CD4-positive, alpha-beta T cell treated with Interleukin-21 for 1 hour (primary cell): ENCODE data around the gene TOMM40L.
A peak's percentile ranks its signal among the peaks of the same experiment; 100 is the strongest.
"Not testable (repeated sequence)": the region's sequence is repeated elsewhere in the genome, so short reads cannot be mapped to it uniquely, and the experiment has no call there.

Experiments used
- DNase-seq: peaks from one replicate; pipeline ENCODE4 v3.0.0-alpha.2; 2020

The TOMM40L gene

DNA sequence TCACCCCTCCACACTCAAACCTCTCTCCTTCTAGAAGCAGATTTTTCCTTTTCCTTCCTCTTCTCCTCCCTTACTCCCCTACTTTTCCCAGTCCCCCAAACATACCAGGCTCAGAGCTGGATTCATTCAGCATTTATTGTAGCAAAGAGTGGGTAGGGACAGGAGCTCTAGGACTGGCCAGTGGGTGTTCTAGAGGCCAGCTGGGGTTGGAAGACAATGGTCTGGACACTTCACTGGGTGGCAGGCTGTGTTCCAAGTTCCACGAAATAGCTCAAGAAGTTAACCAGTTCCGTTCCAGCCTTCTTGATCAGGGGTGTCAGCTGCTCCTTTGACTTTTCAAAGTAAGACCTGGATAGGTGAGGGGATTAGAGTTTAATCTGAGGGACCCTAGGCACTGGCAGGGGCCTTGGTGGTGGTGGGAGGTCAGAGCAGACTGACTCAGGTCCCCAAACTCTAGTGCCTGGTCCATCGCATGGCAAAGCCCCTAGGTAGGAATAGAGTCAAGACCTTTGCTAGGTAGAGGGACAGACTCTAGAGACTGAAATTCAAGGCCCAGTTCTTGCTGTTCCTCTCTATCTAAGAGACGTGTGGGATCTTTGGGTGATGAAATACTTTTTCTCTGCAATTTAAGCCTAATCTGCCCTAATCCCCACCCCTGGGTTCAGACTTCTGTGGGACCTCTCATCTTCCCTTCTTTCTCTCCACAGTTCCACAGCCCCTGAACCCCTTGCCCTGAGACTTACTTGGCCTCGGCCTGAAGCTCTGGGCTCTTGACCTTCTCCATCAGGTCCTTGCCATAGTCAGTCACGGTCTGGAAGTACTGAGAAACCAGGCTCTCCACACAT is 3.5 kb upstream of the TOMM40L start:
- DNase-seq: no peak

DNA sequence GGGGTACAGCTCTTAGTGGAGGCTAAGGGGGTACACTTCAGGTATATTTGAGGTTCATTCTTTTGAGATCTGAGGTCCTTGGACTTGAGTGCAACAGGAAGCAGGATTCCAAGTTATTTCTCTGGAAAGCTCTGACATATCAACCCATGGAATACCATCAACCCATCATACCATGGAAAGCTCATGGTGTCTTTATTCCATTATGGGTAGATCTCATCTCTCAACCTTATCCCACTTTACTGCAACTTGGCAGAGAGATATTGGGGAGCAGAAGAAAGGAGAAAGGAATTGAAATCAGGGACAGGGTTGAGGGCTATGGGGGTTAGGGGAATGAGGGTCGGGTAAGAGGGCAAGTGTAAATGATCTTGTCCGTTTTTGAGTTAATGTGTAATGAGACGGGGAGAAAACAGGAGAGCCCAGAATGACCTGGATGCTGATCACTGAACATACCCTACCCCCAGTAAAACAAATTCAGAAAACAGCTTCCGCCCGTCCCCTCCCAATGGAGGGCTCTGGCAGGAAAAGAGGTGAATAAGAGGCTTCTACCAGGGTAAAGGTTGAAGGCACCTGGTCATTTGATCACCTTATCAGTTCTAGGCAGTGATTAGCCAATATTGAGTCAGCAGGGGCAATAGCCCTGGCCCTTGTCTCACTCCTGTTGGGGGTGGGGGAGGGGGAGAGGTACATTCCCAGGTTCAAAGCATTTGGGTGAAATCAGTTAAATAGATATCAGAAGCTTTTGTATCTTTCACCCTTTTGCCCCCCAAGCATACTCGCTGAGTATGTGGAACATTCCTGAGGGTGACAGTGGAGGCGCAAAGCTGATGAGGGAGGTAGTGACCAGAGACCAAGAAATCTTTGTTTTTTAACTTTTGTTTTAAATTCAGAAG is 1.8 kb upstream of the TOMM40L start:
- no peak for DNase-seq

DNA sequence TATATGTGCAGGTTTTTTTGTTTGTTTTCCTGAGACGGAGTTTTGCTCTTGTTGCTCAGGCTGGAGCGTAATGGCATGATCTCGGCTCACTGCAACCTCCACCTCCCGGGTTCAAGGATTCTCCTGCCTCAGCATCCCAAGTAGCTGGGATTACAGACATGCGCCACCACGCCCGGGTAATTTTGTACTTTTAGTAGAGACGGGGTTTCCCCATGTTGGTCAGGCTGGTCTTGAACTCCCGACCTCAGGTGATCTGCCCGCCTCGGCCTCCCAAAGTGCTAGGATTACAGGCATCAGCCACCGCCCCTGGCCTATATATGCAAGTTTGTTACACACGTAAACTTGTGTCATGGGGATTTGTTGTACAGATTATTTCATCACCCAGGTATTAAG is 1.2 kb upstream of the TOMM40L start:
- not testable (repeated sequence) for DNase-seq

DNA sequence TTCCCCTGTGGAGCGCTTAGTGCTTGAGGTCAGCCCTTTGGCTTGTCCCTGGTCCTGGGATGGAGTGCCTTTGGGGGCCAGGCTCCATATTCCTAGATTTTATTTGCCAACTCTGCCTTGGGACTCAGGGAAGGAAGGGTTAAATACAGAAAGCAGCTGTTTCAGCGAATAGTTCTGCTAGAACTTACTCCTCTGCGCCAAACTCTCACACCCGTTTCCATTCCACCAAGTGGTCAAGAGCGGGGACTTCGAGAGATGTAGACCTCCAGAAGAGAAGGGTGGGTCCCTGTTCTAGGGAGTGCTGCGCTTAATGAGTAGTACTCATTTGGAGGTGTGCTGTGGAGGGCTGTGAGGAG is 704 bp upstream of the TOMM40L start:
- no peak for DNase-seq

DNA sequence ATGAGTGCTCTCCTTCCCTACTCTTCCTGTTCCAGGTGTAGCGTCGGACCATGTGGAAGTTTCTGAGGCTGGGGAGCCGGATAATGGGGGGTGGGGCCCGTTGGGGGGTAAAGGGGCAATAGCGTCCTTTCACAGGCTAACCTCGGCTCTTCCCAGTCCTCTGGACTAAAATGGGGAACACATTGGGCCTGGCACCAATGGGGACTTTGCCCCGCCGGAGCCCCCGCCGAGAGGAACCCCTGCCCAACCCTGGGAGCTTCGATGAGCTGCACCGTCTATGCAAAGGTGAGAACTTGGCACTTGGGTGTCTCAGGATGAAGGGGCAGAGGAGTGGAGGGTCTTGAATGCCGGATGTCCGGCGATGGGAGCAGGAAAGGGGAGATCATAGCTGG is 456 bp downstream of the TOMM40L start:
- no peak for DNase-seq

DNA sequence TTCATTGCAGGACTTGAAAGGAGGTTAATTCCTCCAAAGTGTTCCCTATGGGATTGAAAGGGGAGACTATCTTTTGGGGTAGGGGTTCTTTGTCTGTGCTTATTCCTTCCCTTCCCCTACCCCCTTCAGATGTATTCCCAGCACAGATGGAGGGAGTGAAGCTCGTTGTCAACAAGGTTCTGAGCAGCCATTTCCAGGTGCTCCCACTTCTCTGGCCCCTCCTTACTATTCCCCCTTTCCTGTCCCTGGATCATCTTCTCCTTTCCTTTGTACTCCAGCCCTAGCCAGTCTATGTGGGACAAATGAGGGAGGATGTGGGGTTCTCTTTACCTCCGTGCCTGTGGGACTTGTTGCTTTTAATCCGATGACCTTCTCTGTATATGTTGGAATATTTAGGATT is 899 bp downstream of the TOMM40L start:
- no peak for DNase-seq

DNA sequence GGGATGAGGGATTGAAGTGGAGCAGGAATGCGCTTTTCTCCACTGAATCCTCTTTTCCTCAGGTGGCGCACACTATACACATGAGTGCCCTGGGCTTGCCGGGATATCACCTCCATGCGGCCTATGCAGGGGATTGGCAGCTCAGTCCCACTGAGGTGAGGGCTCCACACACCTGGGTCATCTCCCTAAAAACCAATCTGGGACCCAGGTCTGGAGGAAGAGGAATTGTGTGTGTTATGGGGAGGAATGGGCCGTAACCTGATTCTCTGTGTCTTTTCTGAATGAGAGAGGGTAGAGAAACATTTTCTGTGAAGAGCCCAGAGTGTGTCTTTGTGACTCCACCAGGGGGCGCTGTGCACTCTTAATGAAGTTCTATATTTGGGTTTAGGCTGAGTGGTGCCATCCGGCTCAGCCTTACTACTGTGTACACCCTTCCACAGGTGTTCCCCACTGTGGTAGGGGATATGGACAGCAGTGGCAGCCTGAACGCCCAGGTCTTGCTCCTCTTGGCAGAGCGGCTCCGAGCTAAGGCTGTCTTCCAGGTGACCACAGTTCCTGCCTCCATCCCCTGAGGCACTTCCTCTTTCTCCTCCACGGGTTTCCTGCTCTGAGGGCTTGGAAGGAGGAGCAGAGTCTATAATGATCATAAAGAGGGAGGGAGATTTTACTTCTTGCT is 1.5 kb downstream of the TOMM40L start:
- peak; percentile 88 for DNase-seq

DNA sequence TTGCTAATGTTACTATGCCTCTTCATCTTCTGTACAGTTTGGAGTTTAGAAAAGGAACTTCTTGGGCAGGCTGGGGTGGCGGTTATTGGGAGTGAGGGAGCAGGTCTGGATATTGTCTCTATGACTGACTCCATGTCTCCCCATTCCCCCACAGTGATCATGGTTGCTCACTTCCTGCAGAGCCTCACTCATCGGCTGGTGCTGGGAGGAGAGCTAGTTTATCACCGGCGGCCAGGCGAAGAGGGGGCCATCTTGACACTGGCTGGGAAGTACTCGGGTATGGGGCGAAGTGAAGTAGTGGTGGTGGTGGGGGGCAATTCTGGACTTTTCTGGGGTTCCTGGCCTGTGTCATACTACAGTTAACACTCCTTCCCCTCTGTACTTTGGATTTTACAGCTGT is 2.2 kb downstream of the TOMM40L start:
- no peak for DNase-seq

DNA sequence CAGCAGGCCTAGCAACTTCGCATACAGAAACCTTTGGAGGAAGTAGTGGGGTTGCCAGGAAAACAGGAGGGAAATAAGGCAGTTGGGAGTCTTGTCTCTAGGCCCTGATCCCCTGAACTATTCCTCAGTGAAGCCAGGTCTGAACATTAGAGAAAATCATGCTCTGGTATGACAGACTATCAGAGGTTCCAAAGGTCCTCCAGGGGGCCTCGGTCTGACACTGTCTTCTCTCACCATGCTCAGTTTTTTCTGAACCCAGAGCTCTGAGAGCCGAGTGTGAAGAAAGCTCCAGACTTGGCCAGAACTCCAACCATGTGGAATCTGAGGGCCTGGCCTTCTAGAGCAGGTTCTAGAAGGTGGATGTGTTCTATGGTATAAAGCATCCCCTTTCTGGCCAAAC is 4.0 kb downstream of the TOMM40L start:
- DNase-seq: no peak

DNA sequence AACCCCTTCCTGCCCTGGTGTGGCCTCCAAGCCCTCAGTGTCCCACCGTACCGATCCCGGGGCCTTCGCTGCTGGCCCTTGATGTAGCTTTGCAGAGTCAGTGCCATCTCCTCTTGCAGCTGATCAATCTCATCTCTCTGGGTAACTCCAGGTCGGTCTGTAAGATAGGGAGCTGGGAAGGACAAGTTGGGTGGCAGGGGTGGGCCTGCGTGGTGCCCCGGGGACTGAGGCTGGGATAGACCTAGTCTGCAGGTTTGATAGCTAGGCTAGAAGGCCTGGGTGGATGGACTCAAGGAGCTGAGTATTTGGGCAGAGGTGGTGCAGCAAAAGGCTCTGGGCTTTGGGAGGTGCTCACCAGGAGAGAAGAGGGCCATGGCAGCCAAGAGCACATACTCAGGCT is 4.9 kb downstream of the TOMM40L start:
- no peak for DNase-seq

DNA sequence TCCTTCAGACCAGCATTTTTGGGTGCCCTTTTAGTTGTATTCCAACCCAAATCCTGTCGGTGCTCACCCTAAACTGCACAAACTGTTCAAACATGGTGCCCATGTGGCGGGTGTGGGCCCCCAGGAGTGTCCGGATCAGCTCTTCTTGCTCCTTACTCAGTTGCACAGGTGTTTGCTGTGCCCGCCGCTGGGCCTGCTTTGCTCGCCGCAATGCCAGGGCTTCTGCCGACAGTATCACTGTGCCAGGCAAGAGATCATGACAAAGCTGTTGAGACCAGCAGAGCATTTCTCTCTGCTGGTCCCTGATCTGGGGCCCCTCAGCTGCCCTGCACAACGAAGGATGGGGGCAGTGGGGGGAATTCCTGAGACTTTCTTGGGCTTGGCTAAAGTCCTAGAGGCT is 7.2 kb downstream of the TOMM40L start:
- no peak for DNase-seq

DNA sequence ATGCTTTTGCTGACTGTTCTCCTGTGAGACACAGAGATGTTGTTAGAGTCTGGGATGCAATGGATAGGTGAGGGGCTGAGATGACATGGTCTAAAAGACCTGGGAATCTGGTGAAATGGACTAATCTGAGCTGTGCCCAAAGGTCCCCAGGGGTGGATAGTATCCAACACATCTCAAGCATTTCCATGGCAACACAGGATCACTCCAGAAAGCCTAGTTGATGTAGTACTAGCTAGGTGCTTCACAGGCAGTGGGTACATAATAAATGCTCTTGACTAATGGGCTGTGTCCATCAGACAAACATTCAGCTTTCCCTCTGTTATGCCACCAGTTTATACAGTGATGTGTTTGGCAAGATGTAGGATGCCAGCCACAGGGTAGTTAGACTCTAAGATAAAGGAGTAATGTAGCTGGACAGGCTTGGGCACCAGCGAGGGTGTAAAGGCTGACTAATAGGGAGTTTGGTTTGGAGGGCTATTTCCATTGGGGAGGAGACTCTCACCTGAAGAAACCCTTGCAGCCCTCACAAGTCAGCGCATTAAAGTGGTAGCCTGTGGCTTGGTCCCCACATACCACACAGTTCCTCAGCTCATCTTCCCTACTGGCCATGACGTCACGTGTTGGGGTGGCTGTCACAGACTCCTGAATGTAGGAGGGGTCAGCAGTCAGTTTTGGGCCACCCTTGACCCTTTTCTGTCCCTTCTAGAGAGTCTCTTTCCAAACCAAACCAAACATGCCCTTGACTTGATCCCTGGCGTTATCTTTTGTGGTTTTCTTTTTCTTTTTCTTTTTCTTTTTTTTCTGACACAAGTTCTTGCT is 10.3 kb downstream of the TOMM40L start:
- no peak for DNase-seq

DNA sequence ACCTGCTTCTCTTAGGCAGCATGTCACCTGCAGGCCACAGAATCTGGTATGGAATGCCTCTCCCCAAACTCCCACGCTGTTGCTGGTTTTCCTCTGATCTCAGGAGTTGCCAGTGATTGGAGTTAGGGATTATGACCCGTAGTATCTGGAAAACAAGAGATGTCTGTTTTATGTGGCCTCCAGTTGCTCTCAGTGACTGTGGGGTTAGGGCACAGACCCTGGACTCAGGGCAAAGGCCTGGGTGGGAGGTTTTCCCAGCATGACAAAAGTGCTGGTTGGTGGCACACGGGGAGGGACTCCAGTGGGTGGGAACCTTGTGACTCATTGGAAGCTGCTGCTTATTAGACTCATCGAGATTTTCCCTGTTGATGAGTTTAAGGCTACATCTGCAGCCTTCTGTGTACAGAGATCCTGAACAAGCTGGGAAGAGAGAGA is 12.2 kb downstream of the TOMM40L start, which contains the start of gene NR1I3:
TSS of gene NR1I3 (minus strand) at position 165 of the 435 bp plus-strand sequence. CDS start 1,638 bp downstream, outside the sequence.
- DNase-seq: no peak

DNA sequence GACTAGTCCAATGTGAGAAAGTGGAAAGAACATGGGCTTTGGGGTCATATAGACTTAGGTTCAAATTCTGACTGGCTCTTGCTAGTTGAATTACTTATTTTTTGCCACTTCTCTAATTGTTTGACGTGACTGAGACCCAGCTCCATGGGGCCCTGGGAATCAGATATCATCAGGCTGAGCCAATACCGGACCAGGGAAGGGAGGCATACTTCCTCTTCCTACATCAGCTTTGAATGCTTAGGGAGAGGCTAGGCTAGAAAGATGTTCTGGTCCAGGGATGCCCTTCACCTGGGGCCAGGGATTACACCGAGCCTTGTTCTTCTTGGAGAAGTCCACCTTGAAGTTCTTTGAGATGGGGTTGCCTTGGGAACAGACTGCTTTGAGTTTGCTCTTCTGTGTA is 15.8 kb downstream of the TOMM40L start:
- DNase-seq: no peak

DNA sequence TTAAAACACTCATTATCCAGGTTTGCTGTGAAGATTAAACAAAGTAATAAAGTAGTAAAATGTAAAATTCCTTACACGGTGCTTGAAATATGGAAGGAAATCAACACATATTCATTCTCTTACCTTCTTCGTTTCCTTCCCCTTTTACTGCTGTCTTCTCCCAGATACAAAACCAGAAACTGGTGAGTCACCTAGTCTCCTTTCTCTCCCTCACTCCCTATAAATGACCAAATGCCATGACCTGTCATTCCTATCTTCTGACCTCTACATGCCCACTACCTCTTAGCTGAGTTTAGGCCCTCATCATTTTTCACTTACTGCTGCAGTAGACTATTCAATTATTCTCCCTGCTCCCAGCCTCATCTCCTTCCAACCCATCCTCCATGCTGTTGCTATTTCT is 16.5 kb downstream of the TOMM40L start:
- no peak for DNase-seq

DNA sequence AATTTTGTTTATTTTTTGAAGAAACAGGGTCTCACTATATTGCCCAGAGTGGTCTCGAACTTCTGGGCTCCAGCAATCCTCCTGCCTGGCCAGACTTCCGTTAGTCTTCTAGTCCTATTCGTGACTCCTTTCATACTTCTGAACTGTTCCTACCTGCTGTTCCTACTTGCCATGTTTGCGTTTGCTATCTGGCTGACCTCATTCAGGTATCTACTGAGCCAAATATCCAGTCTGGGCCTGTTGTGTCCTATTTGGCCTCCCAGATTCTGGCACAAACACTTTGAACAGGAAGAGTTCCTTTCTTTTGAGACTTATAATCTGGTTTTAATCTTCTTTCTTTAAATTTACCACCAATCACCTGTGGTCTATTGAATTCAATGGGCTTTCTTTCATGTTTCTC is 19.0 kb downstream of the TOMM40L start:
- DNase-seq: no peak

DNA sequence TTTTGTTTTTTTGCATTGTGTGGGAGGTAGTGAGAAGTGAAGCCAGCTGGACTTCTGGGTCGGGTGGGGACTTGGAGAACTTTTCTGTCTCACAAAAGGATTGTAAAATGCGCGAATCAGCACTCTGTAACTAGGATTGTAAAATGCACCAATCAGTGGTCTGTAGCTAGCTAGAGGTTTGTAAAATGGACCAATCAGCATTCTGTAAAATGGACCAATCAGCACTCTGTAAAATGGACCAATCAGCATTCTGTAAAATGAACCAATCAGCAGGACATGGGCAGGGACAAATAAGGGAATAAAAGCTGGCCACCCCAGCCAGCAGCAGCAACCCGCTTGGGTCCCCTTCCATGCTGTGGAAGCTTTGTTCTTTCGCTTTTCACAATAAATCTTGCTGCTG is 24.2 kb downstream of the TOMM40L start:
- not testable (repeated sequence) for DNase-seq

DNA sequence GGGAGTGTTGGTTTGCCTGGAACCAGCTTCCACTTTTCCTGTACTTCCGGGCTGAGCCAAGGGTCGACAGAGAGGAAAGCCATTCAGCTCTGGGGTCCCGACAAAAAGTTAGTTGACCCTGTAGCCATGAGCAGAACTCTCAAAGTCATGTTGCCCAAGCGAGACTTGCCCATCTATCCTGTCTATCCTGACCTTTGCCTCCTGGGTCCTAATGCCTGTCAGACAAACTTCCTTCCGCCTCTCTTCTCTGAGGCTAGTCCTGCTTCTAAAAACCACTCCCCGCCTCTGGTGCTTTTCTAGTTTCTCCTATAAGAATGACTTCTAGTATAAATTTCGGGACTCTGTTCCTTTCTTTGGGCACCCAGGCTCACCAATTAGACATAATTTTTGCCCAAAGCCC is 25.0 kb downstream of the TOMM40L start:
- no peak for DNase-seq

DNA sequence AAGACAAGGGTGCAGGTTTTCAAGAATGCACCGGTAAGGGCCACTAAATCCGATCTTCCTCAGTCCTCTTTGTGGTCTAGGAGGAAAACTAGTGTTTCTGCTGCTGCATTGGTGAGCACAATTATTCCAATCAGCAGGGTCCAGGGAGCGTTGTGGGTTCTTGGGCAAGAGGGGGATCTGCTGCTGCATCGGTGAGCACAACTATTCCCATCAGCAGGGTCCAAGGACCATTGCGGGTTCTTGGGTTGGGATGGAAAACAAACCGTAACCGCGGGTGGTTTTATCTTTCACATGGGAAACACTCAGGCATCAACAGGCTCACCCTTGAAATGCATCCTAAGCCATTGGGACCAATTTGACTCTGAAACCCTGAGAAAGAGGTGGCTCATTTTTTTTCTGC is 25.7 kb downstream of the TOMM40L start:
- DNase-seq: no peak

DNA sequence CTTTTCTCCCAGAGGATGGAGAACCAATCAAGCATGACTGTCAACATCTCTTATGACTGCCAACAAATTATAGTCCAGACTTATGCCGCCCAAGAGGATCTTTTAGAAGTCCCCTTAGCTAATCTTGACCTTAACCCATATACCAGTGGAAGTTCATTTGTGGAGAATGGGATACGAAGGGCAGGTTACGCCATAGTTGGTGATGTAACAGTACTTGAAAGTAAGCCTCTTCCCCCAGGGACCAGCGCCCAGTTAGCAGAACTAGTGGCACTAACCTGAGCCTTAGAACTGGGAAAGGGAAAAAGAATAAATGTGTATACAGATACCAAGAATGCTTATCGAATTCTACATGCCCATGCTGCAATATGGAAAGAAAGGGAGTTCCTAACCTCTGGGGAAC is 29.4 kb downstream of the TOMM40L start:
- DNase-seq: not testable (repeated sequence)

DNA sequence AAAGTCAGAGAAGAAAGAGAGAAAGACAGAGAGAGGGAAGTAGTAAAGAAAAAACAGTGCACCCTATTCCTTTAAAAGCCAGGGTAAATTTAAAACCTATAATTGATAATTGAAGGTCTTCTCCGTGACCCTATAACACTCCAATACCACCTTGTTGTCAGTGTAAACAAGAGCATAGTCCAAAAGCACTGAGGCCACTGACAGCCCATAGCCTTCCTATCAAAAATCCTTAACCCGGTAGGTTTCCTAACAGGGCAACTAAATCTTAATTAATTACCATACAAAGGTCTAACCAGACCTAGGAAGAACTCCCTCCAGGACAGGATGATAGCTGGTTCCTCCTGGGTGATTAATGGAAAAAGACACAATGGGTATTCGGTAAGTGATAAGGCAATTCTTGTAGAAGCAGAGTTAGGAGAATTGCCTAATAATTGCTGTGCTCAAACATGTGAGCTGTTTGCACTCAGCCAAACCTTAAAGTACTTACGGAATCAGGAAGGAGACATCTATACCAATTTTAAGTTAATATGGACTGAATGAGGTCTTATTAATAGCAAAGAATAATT is 30.2 kb downstream of the TOMM40L start:
- not testable (repeated sequence) for DNase-seq

DNA sequence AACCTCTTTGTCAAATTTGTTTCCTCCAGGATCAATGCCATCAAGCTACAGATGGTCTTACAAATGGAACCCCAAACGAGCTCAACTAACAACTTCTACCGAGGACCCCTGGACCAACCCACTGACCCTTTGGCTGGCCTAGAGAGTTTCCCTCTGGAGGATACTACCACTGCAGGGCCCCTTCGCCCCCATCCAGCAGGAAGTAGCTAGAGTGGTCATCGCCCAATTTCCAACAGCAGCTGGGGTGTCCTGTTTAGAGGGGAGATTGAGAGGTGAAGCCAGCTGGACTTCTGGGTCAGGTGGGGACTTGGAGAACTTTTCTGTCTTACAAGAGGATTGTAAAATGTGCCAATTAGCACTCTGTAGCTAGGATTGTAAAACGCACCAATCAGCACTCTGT is 31.2 kb downstream of the TOMM40L start:
- DNase-seq: not testable (repeated sequence)
